Central memory CD4-positive, alpha-beta T cell (primary cell): ENCODE data around the gene PLEKHG5.

ENCODE experiments used
- DNase-seq: peaks from one replicate; pipeline ENCODE4 v3.0.0; 2022

The PLEKHG5 gene

GRCh38 chr1:6424619-6425593 is 66.6 kb downstream of the PLEKHG5 start, which contains the start of gene ESPN:
ESPN (plus strand) TSS chr1:6424776; CDS start chr1:6424956, 180 bp downstream.
- DNase-seq: no peak

GRCh38 chr1:6424000-6424565 is 67.4 kb downstream of the PLEKHG5 start:
- DNase-seq: no peak

GRCh38 chr1:6423321-6423999 is 68.0 kb downstream of the PLEKHG5 start:
- DNase-seq: peak; percentile 60

GRCh38 chr1:6421266-6421665 is 70.2 kb downstream of the PLEKHG5 start:
- no peak for DNase-seq

GRCh38 chr1:6420454-6421042 is 70.9 kb downstream of the PLEKHG5 start:
- no peak for DNase-seq

- no peak for DNase-seq
Measured at GRCh38 chr1:6419804-6420453, 71.5 kb downstream of the PLEKHG5 start, which contains the start of gene HES2. HES2 (minus strand) TSS chr1:6419919; CDS start chr1:6419820, 99 bp downstream.

- DNase-seq: no peak
Measured at GRCh38 chr1:6419397-6419803, 72.1 kb downstream of the PLEKHG5 start.

GRCh38 chr1:6418668-6419396 is 72.6 kb downstream of the PLEKHG5 start:
- no peak for DNase-seq

GRCh38 chr1:6417961-6418667 is 73.4 kb downstream of the PLEKHG5 start:
- DNase-seq: no peak
